Activated CD8-positive, alpha-beta T cell treated with anti-CD3 and anti-CD28 coated beads for 36 hours (primary cell): ENCODE data around the gene NPC1L1. TPM values are rescaled to one million over a fixed set of nuclear protein-coding genes. Genes with fewer than 3 reads are reported as not detected.

Experiments used
- ATAC-seq: fragments of 200-7000 bp; cut with Tn5 transposase; one replicate; pipeline ENCODE4 v1.10.0; 2021; ENCODE audit warnings: mild to moderate bottlenecking, moderate library complexity
- CTCF ChIA-PET: fragments of 350-600 bp; sonication (Branson Sonifier 250); formaldehyde crosslinking; loops from one replicate; lab custom pipeline; 2021; ENCODE audit warnings: antibody characterized with exemption; lab: Charles Lee
- POLR2A ChIA-PET: fragments of 350-600 bp; sonication (Branson Sonifier 250); formaldehyde crosslinking; loops from one replicate; lab custom pipeline; 2021; ENCODE audit warnings: antibody characterized with exemption; lab: Charles Lee
- DNase-seq: peaks from one replicate; pipeline ENCODE4 v3.0.0-alpha.2; 2020
- H3K27ac Mint-ChIP-seq: one replicate; pipeline ENCODE4 v1.8.0; 2021; ENCODE audit warnings: mild to moderate bottlenecking, mixed read lengths
- H3K27me3 Mint-ChIP-seq: one replicate; pipeline ENCODE4 v1.8.0; 2021; ENCODE audit warnings: mixed read lengths
- H3K36me3 Mint-ChIP-seq: one replicate; pipeline ENCODE4 v1.8.0; 2021; ENCODE audit warnings: low read depth, mixed read lengths
- H3K4me1 Mint-ChIP-seq: one replicate; pipeline ENCODE4 v1.8.0; 2021; ENCODE audit warnings: low read depth, mixed read lengths
- H3K4me3 Mint-ChIP-seq: one replicate; pipeline ENCODE4 v1.8.0; 2021; ENCODE audit warnings: mild to moderate bottlenecking, moderate library complexity, mixed read lengths
- H3K9me3 Mint-ChIP-seq: one replicate; pipeline ENCODE4 v1.8.0; 2021; ENCODE audit warnings: mixed read lengths
- intact Hi-C: fragments of 100-400 bp; cut with micrococcal nuclease; formaldehyde crosslinking; loops from one replicate; pipeline ENCODE4 v1.10.0; 2022
- total RNA-seq, 2 experiments: library from RNA; stranded (reverse); gene quantifications; one replicate each; pipeline ENCODE4 v1.2.3, GENCODE V29; 2021
- TF ChIP-seq, protein P1 (sequence below): fragments of 200-600 bp; IDR thresholded peaks from one replicate; pipeline ENCODE4 v1.8.0; 2022; ENCODE audit warnings: antibody characterized with exemption, mild to moderate bottlenecking

The NPC1L1 gene
- total RNA-seq, 2 experiments from 2014 or later, result 0.07 TPM; not detected in 1

DNA sequence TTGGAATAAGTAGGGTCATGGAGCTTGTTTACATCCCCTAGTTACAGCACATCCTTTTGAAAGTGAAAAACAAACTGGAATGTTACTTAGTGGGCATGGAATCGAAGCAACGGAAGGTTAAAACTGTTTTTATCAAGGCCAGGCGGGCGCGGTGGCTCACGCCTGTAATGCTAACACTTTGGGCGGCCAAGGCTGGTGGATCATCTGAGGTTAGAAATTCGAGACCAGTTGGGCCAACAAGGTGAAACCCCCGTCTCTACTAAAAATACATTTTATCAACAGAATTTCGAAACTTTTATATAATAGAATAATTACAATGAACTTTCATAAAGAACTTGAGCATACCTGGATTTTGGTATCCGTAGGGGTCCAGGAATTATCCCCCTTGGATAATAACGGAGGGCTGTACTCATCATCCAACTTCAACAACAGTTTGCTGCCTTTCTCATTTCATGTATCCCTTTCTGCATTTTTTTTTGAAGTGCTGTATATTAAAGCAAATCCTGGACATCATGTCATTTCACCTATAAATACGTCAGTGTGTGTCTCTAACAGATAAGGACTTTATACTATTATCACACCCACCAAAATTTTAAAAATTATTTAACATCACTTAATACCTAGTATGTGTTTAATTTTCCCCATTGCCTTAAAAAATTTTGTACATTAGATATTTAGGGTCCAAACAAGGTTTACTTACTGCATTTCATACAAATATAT is 42.2 kb upstream of the NPC1L1 start:
- Mint-ChIP-seq H3K9me3 (no peaks in the 10 kb centered on the region), H3K36me3 (peaks cover 28% of the 10 kb centered on the region), H3K4me3 (peak overlapping the region; percentile 93), H3K27me3 (no peaks in the 10 kb centered on the region), H3K4me1 (peaks cover 32% of the 10 kb centered on the region), H3K27ac (peak overlapping the region; percentile 95)
- ATAC-seq, result no peak
- TF ChIP-seq, protein P1, sequence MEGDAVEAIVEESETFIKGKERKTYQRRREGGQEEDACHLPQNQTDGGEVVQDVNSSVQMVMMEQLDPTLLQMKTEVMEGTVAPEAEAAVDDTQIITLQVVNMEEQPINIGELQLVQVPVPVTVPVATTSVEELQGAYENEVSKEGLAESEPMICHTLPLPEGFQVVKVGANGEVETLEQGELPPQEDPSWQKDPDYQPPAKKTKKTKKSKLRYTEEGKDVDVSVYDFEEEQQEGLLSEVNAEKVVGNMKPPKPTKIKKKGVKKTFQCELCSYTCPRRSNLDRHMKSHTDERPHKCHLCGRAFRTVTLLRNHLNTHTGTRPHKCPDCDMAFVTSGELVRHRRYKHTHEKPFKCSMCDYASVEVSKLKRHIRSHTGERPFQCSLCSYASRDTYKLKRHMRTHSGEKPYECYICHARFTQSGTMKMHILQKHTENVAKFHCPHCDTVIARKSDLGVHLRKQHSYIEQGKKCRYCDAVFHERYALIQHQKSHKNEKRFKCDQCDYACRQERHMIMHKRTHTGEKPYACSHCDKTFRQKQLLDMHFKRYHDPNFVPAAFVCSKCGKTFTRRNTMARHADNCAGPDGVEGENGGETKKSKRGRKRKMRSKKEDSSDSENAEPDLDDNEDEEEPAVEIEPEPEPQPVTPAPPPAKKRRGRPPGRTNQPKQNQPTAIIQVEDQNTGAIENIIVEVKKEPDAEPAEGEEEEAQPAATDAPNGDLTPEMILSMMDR, result no peak
- DNase-seq, result no peak
- ChIA-PET POLR2A (interaction anchor here (0.8 to 3.2 kb wide), 9 partner anchors 8 to 302 kb away, joined by 3 to 32 read pairs (median 4); partner anchors contain the start of genes DDX56, OGDH and PURB), CTCF (interaction anchor here (0.9 to 1.5 kb wide), 3 partner anchors 9 to 73 kb away, joined by 3 read pairs; partner anchors contain the start of gene DDX56)
- intact Hi-C loops, result loop anchor here (5.0 to 10.0 kb wide), 2 partner anchors 171 to 264 kb away; partner anchors contain the start of gene H2AZ2

DNA sequence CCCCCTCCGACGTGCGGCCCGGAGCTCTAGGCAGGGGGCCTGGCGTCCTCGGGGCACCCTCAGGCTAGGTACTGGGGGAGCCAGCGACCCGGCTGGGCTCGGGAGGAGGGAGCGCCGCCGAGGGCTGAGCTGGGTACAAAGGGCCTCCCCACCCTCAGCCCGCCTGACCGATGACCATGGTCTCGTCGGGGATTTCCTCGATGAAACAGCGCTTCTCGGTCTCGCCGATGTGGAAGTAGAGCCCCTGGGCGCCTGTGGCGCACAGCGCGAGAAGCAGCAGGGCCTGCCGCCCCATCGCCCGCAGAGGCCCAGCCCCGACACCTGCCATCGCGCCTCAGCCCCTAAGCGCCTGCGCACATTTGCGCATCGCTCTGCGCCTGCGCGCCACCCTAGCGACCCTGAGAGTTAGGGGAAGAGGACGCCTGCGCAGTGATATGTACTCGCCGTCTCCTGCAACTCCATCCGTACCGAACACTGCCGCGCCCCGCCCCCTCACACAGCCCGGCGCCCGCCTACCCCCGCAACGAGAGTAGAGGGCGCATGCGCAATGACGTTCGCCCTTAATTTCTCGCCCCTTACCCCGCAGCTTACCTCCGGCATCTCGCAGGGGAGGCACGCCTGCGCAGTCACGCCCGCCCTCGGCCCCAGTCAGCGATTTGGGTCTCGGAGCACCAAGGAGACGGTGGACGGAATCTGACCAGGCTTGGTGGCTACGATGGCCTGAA is 40.9 kb upstream of the NPC1L1 start, which contains the start of gene TMED4:
TSS of gene TMED4 (minus strand) at position 353 of the 725 bp plus-strand sequence. CDS start at position 328, 25 bp downstream.
- Mint-ChIP-seq H3K4me1 (peaks cover 30% of the 10 kb centered on the region), H3K36me3 (peaks cover 30% of the 10 kb centered on the region), H3K4me3 (peak within 1 kb of the TSS; percentile 93), H3K27me3 (no peaks in the 10 kb centered on the region), H3K27ac (peak within 1 kb of the TSS; percentile 95), H3K9me3 (no peaks in the 10 kb centered on the region)
- ATAC-seq (peak; percentile 97), DNase-seq (peak; percentile 100)
- intact Hi-C loops, result loop anchor here (5.0 to 10.0 kb wide), 2 partner anchors 173 to 265 kb away; partner anchors contain the start of gene H2AZ2
- POLR2A ChIA-PET, result interaction anchor here (0.5 to 3.2 kb wide), 20 partner anchors 10 to 1650 kb away, joined by 3 to 32 read pairs (median 4); partner anchors contain the start of genes DDX56, H2AZ2, MRPL32 and OGDH
- CTCF ChIA-PET, result interaction anchor here (0.7 to 3.9 kb wide), 10 partner anchors 9 to 303 kb away, joined by 3 to 28 read pairs (median 4); partner anchors contain the start of genes H2AZ2 and PURB
- TF ChIP-seq, protein P1, result no peak

DNA sequence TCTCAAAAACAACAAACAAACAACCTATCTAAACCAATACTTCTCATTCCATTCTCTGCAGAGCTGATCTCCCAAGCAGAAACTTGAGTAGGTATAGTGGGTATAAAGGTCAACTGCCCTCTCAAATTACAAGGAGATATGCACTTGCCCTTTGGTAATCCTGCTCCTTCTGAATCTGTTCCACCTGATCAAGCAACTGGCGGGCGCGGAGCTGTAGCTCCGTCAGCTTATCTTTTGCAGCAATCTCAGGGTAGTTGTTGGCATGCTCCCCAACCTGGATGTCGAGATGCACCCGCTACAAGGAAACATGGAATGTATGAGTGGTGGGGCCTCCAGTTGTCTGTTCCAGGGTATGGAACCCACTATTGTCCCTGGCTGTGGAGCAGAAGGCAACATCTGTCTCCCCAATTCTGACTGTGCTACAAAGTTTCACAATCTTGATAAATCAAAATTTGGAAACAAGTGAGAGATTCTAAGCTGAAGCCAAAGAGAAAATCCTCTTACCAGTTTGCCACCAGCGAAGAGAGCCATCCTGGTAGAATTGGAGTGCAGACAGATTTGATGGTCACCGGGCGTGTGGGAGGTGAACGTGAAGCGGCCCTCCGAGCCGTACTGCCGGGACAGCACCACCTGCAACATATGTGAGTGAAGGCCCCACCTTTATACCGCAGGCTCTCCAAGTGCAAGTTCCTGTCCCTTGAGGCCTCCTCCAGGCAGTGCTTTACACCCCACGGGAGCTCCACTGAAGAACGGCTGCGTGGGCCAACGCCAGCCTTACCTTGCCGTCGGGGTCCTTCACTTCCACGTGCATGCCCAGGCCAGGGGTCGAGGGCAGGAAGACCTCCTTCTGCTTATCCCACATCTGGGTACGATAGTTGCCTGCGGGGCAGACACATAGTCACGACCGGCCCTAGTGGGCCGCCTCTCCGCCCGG is 40.1 kb upstream of the NPC1L1 start:
- Mint-ChIP-seq H3K27me3 (no peaks in the 10 kb centered on the region), H3K27ac (peak overlapping the region; percentile 95), H3K4me1 (peaks cover 30% of the 10 kb centered on the region), H3K4me3 (peak overlapping the region; percentile 93), H3K36me3 (peaks cover 31% of the 10 kb centered on the region), H3K9me3 (no peaks in the 10 kb centered on the region)
- peak; percentile 37 for ATAC-seq
- CTCF ChIA-PET, result interaction anchor here (0.7 to 3.9 kb wide), 9 partner anchors 10 to 304 kb away, joined by 3 to 28 read pairs (median 4); partner anchors contain the start of genes H2AZ2 and PURB
- peak; percentile 75 for DNase-seq
- TF ChIP-seq, protein P1, result no peak
- intact Hi-C loops, result loop anchor here (5.0 to 10.0 kb wide), 2 partner anchors 174 to 266 kb away; partner anchors contain the start of gene H2AZ2
- POLR2A ChIA-PET, result interaction anchor here (0.5 to 3.2 kb wide), 18 partner anchors 9 to 1649 kb away, joined by 3 to 32 read pairs (median 4); partner anchors contain the start of genes DDX56, H2AZ2, MRPL32 and OGDH

DNA sequence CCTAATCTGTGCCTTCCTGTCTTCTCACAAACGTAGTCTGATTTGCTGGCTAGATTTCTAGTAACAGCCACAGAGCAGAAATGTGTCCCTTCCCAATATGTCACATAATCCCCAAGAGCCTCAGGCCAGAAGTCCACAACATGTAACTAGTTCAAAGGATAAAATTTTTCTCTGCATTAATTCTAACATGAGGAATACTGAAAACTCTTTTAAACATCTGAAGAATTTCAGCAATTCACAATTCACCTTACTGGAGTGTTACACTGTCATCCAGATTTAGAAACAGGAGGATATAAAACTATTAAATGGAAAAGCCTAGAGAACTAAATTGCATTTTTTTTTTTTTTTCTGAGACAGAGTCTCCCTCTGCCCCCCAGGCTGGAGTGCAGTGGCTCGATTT is 35.1 kb upstream of the NPC1L1 start:
- Mint-ChIP-seq H3K27ac (peak overlapping the region; percentile 42), H3K36me3 (peaks cover 72% of the 10 kb centered on the region), H3K4me1 (peaks cover 57% of the 10 kb centered on the region), H3K4me3 (no peak overlapping the region), H3K27me3 (no peaks in the 10 kb centered on the region), H3K9me3 (no peaks in the 10 kb centered on the region)
- DNase-seq (no peak), ATAC-seq (no peak)
- intact Hi-C loops, result no loop called here
- TF ChIP-seq, protein P1, result no peak
- POLR2A ChIA-PET, result interaction anchor here (1.2 kb wide), 1 partner anchor 272 kb away, joined by 4 read pairs; the partner anchor contains the start of gene H2AZ2
- CTCF ChIA-PET, result interaction anchor here (1.3 to 4.0 kb wide), 2 partner anchors 11 to 12 kb away, joined by 4 to 32 read pairs; no protein-coding TSS in a partner anchor
